AG04450 (cell line): ENCODE results near the gene KCNA10. TPM values are rescaled to one million over a fixed set of nuclear protein-coding genes. Genes with fewer than 3 reads are reported as not detected.

Source experiments
- CTCF ChIA-PET: fragments of 300-600, 350-600 bp; formaldehyde crosslinking; extraction: SDS; loops from one replicate; lab custom pipeline; 2022; ENCODE audit warnings: antibody characterized with exemption, inconsistent platforms; lab: Charles Lee
- POLR2A ChIA-PET: fragments of 350-600 bp; formaldehyde crosslinking; extraction: SDS; loops from one replicate; lab custom pipeline; 2021; ENCODE audit warnings: antibody characterized with exemption, inconsistent platforms; lab: Yijun Ruan, JAX
- DNase-seq: peaks from one replicate; pipeline ENCODE4 v3.0.0-alpha.2; 2011; ENCODE audit warnings: low read depth, low spot score
- H3K27ac ChIP-seq: one replicate; pipeline ENCODE4 v1.5.1; 2012; ENCODE audit warnings: low read depth, low read length, control low read depth
- H3K27me3 ChIP-seq: one replicate; pipeline ENCODE4 v1.6.0; 2012; ENCODE audit warnings: low read length; ENCODE audit not compliant: control insufficient read depth, insufficient read depth
- H3K4me3 ChIP-seq: 2 replicates; pipeline ENCODE4 v1.5.1; 2011; ENCODE audit warnings: mild to moderate bottlenecking, low read depth, low read length, control low read depth
- H3K9me3 ChIP-seq: 2 replicates; pipeline ENCODE4 v1.5.1; 2012; ENCODE audit warnings: low read length; ENCODE audit not compliant: control insufficient read depth, insufficient read depth
- CTCF ChIP-seq: IDR thresholded peaks from 2 replicates; pipeline ENCODE4 v1.5.1; 2011; ENCODE audit warnings: low read depth, low read length, control low read depth, inconsistent platforms
- polyA minus RNA-seq: library from RNA; depleted of rRNA, polyadenylated mRNA; stranded (reverse); fragments of >200 nt; gene quantifications from 2 replicates; pipeline ENCODE4 v1.2.3, GENCODE V29; 2011; rRNA and poly(A)+ RNA removed
- polyA plus RNA-seq: library from polyadenylated mRNA; depleted of rRNA; stranded (reverse); fragments of >200 nt; gene quantifications from 2 replicates; pipeline ENCODE4 v1.2.3, GENCODE V29; 2011; rRNA removed

KCNA10 gene
- not detected in 2 replicates for polyA plus RNA-seq
- not detected in 2 replicates for polyA minus RNA-seq

- Histone ChIP-seq H3K27ac (no peak within 1 kb of the TSS), H3K27me3 (peaks cover 2% of the 10 kb centered on the region), H3K9me3 (no peaks in the 10 kb centered on the region), H3K4me3 (no peak within 1 kb of the TSS)
- no peak for DNase-seq
- ChIA-PET POLR2A (no interaction called here), CTCF (no interaction called here)
- no peak for TF ChIP-seq CTCF
Measured at GRCh38 chr1:110519125-110519810, at the start of gene KCNA10. Gene KCNA10 (minus strand): TSS chr1:110519175. CDS start chr1:110518787, 388 bp downstream.

DNA sequence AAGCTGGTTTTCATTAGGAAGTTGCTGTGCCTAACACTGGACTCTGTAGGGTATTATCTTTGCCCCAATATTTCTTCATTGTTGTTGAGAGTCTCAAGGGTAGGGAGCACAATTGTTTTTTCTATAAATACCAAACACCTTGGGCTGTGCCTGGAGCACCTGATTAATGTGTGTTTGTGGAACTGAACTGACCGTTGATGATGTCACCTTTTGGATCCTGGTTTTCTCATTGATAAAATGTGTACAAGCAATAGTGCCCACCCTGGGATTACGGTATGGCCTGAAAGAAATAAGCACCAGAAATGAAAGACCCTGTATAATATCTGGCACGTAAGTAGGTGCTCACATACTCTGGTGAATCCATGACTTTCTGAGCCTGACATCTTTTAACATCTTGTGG, 47.9 kb upstream of the KCNA10 start:
- Histone ChIP-seq H3K4me3 (no peak overlapping the region), H3K27me3 (peaks cover 6% of the 10 kb centered on the region), H3K27ac (no peak overlapping the region), H3K9me3 (no peaks in the 10 kb centered on the region)
- CTCF ChIA-PET = interaction anchor here (0.5 kb wide), 1 partner anchor 11 kb away, joined by 4 read pairs; no protein-coding TSS in a partner anchor
- TF ChIP-seq CTCF = no peak
- POLR2A ChIA-PET = no interaction called here
- no peak for DNase-seq

DNA sequence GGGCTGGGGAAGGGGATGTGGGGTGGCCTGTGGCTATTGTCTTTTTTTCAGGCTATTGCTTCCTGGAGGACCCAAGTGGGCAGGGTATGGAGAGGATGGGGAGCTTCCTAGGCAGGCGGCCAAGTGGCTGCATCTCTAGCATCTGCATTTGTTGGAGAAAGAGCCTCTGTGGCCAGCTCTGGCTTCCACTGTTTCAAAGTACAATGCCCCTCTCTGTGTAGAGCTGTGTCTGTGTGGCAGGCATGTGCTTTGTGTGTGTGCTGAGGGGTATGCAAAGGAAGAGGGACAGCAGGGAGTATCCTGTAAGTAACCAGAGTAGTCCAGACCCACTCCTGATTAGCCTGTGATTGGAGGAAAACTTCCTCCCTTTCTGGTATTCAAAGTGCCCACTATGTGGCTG, 46.6 kb upstream of the KCNA10 start:
- no peak overlapping the region for H3K27ac ChIP-seq
- no peak overlapping the region for H3K4me3 ChIP-seq
- H3K9me3 ChIP-seq = no peaks in the 10 kb centered on the region; the same call in 1 of the 2 replicates
- no peak for DNase-seq
- POLR2A ChIA-PET = no interaction called here
- peaks cover 8% of the 10 kb centered on the region for H3K27me3 ChIP-seq
- CTCF ChIA-PET = interaction anchor here (1.6 kb wide), 1 partner anchor 10 kb away, joined by 6 read pairs; no protein-coding TSS in a partner anchor
- TF ChIP-seq CTCF = no peak

GRCh38 chr1:110563089-110563488, 44.1 kb upstream of the KCNA10 start:
- ChIA-PET POLR2A (no interaction called here), CTCF (no interaction called here)
- Histone ChIP-seq H3K9me3 (no peaks in the 10 kb centered on the region; the same call in 1 of the 2 replicates), H3K27me3 (peaks cover 8% of the 10 kb centered on the region), H3K27ac (no peak overlapping the region), H3K4me3 (no peak overlapping the region)
- DNase-seq = no peak
- no peak for TF ChIP-seq CTCF

GRCh38 chr1:110561596-110561995, 42.6 kb upstream of the KCNA10 start:
- CTCF ChIA-PET = interaction anchor here (0.5 kb wide), 1 partner anchor 16 kb away, joined by 3 read pairs; no protein-coding TSS in a partner anchor
- POLR2A ChIA-PET = no interaction called here

More at GRCh38 chr1:110561596-110561995, 42.6 kb upstream of the KCNA10 start:
- no peak overlapping the region for H3K27ac ChIP-seq
- H3K9me3 ChIP-seq = no peaks in the 10 kb centered on the region; the same call in 1 of the 2 replicates
- no peak for DNase-seq
- TF ChIP-seq CTCF = no peak
- H3K27me3 ChIP-seq = peaks cover 18% of the 10 kb centered on the region
- no peak overlapping the region for H3K4me3 ChIP-seq
